SK-N-MC (cell line): ENCODE results near the gene RYR3.

Experiments
- EZH2 ChIP-seq: fragments of 200-600 bp; sonication (generic); IDR thresholded peaks from one replicate; pipeline ENCODE4 v1.6.1; 2017; ENCODE audit warnings: antibody characterized with exemption
- POLR2AphosphoS5 ChIP-seq: IDR thresholded peaks from 2 replicates; pipeline ENCODE4 v1.6.1; 2012; ENCODE audit warnings: mild to moderate bottlenecking, low read depth, low read length, borderline replicate concordance

DNA sequence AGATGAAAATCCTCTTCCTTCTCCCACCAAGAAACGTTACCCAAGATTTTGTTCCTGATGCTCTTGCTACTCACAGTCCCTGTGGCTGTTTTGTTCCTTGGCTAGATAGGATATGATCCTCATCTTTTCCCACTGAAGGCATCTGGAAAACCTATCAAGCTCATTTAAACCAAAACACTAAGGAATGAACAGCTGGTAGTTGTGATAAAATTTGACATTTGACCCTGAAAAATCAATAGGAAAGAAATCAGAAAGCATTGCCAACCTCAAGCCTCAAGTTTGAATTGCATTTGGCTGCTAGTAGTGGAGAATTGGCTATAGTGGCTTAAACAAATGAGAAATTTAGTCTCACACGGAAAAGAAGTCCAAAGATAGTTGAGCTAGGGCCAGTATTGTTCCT lies 486.9 kb downstream of the RYR3 start:
- TF ChIP-seq POLR2AphosphoS5 (no peak), EZH2 (no peak)
